Stimulated activated CD8-positive, alpha-beta memory T cell treated with anti-CD3 and anti-CD28 coated beads, Interleukin-2, amount 100 ng/mL, for 1 hour (primary cell): ENCODE results near the gene SHB.
A peak's percentile ranks its signal among the peaks of the same experiment; 100 is the strongest.

Experiments used
- DNase-seq, 2 donors: peaks; one replicate each; pipeline ENCODE4 v3.0.0-alpha.2; 2020; ENCODE audit warnings: low read depth in 2 of 2

The SHB gene

DNA sequence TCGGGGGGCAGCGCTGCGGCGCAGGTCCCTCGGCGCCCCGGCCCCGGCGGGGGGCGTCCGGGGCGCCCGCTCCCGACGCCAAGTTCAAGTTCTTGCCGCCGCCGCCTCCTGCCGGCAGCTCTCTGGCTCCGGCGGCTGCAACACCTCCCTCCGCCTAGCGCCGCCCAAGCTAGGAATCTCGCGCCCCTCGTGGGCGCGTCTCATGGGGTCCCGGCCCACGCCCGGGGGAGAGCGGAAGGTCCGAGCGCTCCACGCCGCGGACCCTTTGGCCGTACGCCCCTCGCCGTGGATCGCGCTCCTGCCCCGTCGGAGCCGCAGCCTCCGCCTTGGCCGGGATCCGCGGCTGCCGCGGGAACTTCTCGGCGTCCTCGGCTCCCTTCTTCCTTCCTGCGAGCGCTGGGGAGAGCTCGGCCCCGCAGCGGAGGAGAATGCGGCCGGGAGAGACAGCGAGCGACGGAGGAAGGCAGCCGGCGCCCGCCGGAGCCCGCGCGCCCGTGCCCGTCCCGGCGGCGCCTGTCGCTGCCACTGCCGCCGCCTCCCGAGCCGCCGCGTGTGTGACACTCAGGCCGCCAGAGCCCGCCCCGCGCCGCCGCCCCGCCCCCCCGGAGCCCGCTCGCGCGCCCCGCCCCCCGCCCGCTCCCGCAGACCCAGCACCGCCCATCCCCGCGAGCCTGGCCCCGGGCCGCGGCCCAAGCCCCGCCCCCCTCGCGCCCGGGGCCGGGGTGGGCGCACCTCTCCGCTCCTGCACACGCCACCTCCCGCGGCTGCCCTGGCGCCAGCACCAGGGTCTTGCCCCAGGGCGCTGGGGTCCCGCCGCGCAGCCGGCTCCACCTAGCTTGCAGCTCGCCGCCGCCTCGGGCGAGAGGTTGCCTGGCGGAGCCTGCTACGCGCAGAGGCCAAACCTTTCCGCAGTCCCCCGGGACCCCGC, at the start of gene SHB:
Gene SHB, minus strand, starts transcription at position 527 of the 928 bp plus-strand sequence. CDS start 582 bp downstream, outside the sequence.
- peak; percentile 64 to 74 for DNase-seq

DNA sequence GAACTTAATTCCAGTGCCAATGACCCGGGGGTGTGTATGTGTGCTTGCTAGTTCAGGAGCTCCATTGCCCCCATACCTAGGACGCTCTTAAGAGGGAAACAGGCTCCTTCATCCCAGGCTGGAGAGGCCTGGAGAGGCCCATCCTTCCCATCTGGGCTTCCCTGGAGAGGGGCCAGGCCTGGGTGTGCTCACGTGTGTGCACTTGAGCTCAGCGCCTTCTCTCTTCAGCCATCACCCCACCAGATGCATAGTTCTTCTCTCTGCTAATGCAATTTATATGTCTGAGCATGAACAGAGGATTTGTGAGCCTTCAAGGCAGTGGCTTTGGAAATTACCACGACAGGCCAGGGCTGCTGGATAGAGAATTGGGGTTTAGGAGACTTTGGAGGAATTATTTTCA, 48.6 kb upstream of the SHB start:
- DNase-seq: no peak

DNA sequence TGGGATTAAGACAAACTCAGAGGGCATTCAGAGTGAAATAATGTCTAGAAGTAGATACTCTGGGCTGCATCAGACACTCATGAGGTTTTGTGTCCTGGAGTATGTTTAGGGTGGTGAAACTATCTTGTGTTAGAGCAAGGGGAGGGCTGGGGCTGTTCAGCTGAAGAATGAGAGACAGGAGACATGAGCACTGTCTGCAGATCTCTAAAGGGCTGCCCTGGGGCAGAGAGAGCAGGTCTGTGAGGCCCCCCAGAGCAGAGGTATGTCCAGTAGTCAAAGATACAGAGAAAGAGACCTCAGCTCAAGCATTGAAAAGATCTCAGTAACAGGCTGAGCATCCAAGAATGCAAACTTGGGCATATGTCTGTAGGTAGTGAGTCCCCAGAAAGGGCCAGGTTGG, 45.9 kb upstream of the SHB start:
- DNase-seq: no peak

GRCh38 chr9:38112456-38112855, 43.4 kb upstream of the SHB start:
- DNase-seq: no peak

- no peak for DNase-seq
These were observed 43.0 kb upstream of the SHB start for GRCh38 chr9:38112049-38112448.

DNA sequence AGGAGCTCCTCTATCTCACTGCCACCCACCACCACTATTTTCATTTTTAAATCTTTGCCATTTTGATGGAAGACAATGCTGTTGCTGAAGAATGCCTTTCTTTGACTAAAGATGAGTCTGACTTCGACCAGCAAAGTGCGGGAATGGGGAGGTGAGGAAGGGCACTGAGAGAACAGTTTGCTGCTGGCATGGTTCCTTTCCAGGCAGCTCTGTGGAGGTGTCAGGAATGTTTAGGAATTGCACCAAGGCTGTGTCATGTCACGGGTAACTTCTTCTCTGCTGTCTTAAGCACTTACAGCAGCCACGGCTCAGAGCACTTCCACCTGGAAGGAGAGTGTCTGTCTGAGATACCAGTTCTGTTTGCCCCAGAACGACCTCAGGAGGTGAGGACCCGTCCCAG, 41.4 kb upstream of the SHB start:
- no peak for DNase-seq

GRCh38 chr9:38109601-38110000, 40.6 kb upstream of the SHB start:
- no peak for DNase-seq

DNA sequence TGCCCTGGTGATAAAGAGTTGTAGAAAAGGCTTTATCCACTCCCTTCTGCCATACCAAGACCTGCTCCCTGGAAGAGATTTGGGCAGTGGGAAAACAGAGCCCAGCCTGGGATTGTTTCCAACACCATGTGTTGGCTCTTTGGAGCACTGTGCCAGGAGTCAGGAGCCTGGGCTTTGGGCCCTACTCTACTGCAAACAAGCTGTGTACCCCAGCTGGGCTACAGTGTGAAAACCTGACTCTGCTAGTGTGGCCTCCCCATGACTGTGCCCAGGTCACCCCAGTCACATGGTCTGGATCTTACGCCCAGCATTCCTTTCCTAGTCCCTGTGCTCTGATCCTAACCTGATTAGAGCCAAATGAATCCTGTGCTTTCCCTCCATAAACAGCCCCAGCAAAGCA, 39.3 kb upstream of the SHB start:
- no peak for DNase-seq

DNA sequence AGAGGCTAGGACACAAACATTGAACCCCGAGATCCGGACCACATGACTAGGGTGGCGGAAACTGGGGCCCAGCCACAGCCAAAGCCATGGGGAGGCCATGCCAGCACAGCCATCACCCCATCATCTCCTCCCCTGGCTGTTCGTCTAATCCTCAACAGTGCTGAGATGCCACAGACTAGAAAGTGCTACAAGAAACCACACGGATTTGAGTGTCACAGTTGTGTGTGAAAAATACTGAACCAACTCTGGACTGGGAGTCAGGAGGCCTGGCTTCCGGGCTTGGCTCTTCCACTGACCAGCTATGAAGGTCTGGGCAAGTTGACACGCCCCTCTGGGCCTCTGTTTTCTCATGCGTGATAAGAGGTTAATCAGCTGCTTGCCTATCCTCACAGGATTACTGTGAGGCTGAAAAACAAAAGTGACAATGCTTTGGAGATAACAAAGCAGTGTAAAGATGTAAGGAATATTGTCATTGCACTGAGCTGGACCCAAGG, 38.8 kb upstream of the SHB start:
- no peak for DNase-seq

DNA sequence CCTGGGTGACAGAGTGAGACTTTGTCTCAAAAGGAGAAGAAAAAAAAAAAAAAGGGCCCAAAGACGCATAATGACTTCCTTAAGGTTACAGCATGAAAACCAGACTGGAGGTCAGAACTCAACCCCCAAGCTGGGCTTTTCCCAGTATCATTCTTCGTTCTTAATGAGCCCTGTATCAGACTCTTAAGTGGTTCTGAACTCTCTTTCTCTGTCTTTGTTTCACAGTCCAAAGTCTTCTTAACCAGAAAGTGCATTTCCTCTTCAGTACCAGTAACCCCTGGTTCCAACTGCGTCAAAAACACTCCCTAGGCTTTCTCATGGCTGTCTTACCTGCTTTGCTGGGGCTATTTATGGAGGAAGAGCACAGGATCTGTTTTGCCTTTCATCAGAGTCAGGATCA, 38.4 kb upstream of the SHB start:
- DNase-seq: no peak

DNA sequence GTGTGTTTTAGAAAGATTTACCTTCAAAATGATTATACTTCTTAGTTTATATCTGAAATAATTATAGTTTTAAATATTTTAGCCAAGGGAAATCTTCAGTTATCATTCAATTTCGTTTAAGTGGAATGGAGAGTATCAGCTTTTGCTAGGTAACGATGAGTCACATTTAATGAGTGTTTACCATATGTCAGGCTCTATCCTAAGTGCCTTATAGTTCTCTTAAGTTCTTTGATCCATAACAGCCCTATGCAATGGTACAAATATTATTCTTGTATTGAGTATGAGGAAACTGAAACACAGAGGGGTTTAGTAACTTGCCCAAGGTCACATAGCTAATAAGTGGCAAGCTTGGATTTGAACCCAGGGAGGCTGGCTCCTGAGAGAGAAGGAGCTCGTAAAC, 37.5 kb upstream of the SHB start:
- DNase-seq: no peak

DNA sequence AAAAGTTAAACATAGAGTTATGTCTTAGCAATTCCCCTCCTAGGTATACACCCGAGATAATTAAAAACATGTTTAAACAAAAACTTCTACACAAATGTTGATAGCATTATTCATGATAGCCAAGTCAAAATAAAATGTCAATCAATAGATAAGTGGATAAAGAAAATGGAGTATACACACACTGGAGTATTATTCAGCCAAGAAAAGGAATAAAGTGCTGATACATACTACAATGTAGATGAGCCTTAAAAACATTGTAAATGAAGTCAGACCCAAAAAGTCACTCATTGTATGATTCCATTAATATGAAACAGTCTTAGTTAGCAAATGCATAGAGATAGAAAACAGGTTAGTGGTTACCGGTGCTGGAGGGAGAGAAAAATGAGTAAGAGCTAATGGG, 34.3 kb upstream of the SHB start:
- DNase-seq: no peak

- no peak for DNase-seq
These were observed 32.4 kb upstream of the SHB start for GRCh38 chr9:38101423-38101822.

DNA sequence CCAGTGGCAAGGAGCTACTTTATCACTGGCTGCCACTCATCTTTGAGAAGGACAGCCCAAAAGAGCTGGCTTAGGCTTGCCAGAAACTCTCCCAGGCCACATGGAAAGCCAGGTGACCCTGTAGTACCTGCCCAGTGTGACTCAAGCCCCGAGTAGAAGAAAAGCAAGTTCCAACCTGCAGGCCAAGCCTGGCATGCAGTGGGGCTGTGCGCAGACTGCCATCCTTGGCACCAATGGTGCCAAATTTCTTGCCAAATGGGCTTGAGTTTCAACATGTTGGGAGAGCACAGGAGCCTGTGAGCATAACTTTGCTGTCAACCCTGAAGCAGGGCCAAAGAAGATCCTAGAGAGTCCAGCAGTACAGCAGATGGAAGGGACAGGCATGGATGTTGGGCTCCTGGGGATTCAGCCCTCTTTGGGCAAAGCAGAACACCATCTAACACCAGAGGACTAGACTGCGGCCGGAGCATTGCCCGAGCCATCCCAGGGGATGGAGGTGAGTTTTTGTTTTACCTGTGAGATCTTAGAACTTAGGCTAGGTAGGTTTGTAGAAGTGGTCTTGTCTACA, 27.3 kb upstream of the SHB start:
- no peak for DNase-seq

GRCh38 chr9:38094165-38094564, 25.1 kb upstream of the SHB start:
- no peak for DNase-seq

GRCh38 chr9:38092656-38093055, 23.6 kb upstream of the SHB start:
- no peak for DNase-seq

DNA sequence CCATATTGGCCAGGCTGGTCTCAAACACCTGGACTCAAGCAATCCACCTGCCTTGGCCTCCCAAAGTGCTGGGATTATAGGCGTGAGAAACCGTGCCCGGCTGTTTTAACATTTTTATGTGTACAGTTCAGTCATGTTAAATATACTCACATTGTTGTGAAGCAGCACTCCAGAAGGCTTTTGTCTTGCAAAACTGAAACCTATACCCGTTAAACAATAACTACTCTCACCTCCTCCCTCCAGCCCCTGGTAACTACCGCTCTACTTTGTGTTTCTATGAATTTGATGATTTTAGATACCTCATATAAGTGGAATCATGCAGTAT, 23.1 kb upstream of the SHB start:
- DNase-seq: no peak

DNA sequence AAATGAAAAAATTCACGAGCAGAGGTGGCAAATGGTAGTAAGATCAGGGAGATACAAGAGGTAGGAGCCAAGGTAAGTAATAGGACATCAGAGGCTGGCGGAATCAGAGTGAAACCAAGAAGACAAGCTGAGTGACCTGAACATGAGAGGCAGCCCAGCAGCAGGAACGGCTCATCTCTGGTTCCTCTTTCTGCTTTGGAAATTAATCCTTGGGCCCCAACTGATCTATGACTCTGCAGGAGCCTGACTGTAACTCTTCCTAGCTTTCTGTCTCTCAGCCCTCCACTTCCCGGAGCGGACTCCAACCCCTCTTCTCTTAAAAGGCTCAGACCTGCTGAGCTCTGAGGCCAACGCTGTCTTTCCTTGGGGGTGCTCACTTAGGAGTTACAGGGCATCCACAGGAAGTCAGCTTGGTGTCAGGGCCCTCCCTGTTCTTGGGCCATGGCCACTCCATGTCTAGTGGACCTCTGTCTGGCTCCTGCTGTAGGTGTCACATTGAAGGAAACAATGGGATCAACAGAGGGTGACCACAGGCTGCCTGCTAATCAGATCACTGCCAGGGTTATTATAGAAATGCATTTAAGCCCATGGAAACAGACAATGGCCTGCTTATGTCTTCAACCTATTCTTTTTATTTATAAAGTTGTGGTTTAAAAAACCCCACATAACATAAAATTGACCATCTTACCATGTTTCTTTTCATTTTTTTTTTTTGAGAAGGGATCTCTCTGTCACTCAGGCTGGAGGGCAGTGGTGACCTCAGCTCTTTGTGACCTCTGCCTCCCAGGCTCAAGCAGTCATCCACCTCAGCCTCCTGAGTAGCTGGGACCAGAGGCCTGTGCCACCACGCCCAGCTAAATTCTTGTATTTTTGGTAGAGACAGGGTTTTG, 22.5 kb upstream of the SHB start:
- no peak for DNase-seq

- DNase-seq: no peak
These were observed 21.1 kb upstream of the SHB start for GRCh38 chr9:38090170-38090569.

GRCh38 chr9:38089387-38090165, 20.5 kb upstream of the SHB start:
- no peak for DNase-seq
